ENCODE measurements around the gene KCTD11.

KCTD11 gene

DNA sequence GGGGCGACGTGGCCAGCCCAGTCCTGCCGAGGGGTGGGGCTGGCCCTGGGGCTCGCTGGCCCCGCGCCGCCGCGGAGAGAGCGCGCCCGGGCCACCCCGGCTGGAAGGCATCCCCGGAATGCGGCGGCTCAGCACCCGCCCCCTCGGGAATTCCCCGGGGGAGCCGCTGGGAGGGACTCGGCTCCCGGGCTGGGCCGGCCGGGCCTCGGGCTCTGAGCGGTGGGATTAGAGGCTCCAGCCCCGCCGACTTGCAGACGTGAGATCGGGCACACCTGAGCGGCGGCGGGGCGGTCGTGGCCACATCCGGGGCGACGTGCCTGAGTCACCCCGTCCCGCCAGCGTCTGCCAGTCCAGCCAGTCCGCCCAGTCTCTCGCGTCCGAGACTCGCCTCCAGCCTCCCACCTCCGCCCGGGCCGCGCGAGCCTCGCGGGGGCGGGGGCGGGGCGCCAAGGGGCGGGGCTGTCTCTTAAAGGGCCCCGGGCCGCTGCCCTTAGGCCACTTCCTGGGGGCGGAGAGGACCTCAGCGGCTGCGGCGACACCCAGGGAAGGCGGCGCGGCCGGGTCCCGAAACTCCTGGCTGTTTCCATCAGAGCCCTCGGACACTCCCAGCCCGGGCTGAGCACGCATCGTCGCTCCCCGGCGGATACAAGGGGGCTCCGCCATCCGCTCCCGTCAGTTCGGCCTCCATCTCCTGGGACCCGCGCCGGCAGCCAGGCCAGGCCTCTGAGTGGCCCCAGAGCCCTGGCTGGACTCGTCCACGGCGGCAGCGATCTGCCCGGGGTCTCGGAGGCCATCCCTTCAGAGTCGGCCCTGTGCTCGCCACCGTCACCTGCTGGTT is at the start of gene KCTD11:
KCTD11 (plus strand) TSS at position 498 of the 838 bp plus-strand sequence.
- Mint-ChIP-seq H3K36me3 (ENCODE audit: low read depth) (peaks cover 12% of the 10 kb centered on the region), H3K4me3 (peak within 1 kb of the TSS; percentile 82), H3K9me3 (no peaks in the 10 kb centered on the region), H3K4me1 (peaks cover 43% of the 10 kb centered on the region), H3K27ac (peak within 1 kb of the TSS; percentile 78), H3K27me3 (no peaks in the 10 kb centered on the region)
- DNase-seq: peak; percentile 87
- peak; percentile 55 for ATAC-seq

GRCh38 chr17:7304179-7304578 is 47.8 kb upstream of the KCTD11 start:
- ATAC-seq: no peak
- Mint-ChIP-seq H3K4me1 (peaks cover 23% of the 10 kb centered on the region), H3K9me3 (no peaks in the 10 kb centered on the region), H3K27me3 (peaks cover 7% of the 10 kb centered on the region), H3K36me3 (ENCODE audit: low read depth) (peaks cover 14% of the 10 kb centered on the region), H3K4me3 (no peak overlapping the region), H3K27ac (no peak overlapping the region)
- DNase-seq: no peak

- H3K9me3 Mint-ChIP-seq: no peaks in the 10 kb centered on the region
- peaks cover 5% of the 10 kb centered on the region for H3K27me3 Mint-ChIP-seq
- H3K36me3 Mint-ChIP-seq (ENCODE audit: low read depth): peaks cover 41% of the 10 kb centered on the region
- peaks cover 50% of the 10 kb centered on the region for H3K4me1 Mint-ChIP-seq
- H3K27ac Mint-ChIP-seq: peak within 1 kb of the TSS; percentile 99
- ATAC-seq: peak; percentile 78
- H3K4me3 Mint-ChIP-seq: peak within 1 kb of the TSS; percentile 98
- peak; percentile 100 for DNase-seq
Measured at GRCh38 chr17:7306911-7307685, 44.9 kb upstream of the KCTD11 start, which contains the start of gene EIF5A. Gene EIF5A, plus strand, starts transcription at chr17:7307628. Its CDS starts 2,008 bp downstream, at chr17:7309636.

DNA sequence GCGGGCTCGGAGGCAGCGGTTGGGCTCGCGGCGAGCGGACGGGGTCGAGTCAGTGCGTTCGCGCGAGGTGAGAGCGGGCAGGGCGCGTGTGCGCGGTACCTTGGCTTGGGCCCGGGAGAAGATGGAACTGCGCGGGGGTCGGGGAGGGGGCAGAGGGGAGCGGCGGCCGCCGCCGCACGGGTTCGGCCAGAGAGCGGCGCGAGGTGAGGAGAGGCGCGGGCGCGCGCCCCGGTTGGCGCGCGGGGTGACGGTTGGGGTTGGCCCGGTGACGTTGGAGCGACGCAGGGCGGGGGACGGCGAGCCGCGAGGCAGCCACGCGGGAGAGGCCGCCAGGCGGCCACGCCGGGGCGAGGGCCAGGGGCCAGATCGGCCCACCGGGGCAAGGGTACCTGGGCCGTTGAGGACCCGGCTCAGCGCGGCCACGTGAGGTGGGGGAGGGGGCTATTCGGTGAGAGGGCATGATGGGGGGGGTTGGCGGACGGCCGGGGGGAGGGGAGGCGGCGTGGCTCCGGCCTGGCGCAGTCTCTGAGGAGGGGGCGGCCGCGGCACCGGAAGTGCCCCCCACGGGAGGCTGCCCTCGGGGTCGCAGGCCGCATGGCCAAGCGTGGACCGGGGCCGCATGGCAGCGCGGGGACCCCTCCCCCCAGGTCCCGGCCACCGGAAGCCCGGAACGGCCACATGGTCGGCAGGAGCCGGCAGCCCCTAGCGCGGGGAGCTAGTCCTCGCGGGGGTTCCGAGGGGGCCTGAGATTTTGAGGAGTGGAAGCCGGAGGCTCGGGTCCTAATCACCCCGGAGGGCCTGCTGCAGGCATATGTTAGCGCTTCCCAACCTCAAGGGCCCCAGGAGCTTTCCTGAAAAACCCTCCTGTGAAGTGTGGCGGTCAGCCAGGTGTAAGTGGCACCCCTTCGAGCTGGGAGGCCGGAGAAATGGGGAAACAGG is 44.0 kb upstream of the KCTD11 start:
- Mint-ChIP-seq H3K27me3 (peaks cover 5% of the 10 kb centered on the region), H3K27ac (peak overlapping the region; percentile 99), H3K9me3 (no peaks in the 10 kb centered on the region), H3K4me3 (peak overlapping the region; percentile 98), H3K4me1 (peaks cover 58% of the 10 kb centered on the region), H3K36me3 (ENCODE audit: low read depth) (peaks cover 49% of the 10 kb centered on the region)
- peak; percentile 60 for DNase-seq
- no peak for ATAC-seq

DNA sequence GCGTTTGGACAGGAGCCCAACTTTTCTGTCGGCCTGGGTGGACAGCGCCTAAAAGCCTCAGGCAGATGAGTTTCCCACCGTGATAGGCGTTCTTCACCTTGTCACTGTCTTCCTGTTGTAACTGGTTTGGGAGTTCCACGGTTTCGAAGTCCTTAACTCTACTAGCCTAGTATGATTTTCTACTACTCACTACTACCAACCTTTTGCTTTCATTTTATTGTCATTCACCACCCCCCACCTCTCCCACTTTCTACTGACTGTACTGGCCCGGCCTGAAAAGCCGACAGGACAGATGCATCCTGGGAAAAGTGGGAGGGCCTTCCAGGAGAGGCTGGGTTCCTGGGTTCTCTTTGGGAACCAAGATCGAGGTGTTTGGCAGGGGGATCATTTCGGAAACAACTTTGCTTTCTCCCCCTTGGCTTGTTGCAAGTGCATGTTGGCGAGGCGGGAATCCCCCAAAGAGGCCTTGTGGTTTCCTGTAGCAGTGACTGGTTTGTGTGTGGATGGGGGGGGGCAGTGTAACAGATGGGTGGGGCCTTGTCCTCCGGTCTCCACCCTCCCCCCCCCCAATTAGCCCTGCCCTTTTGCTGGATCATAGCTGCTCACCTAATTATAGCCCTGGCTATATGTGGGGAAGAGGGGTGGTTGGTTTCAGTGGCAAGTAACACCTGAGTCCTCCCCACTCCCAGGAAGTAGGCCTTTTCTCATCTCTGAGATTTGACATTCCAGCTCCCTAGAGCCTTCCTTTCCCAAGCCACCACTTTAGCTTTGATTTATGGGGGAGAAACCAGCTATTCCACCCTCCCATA is 43.1 kb upstream of the KCTD11 start:
- H3K4me1 Mint-ChIP-seq: peaks cover 66% of the 10 kb centered on the region
- DNase-seq: peak; percentile 80
- H3K4me3 Mint-ChIP-seq: peak overlapping the region; percentile 98
- peaks cover 55% of the 10 kb centered on the region for H3K36me3 Mint-ChIP-seq (ENCODE audit: low read depth)
- H3K27me3 Mint-ChIP-seq: peaks cover 5% of the 10 kb centered on the region
- no peaks in the 10 kb centered on the region for H3K9me3 Mint-ChIP-seq
- peak; percentile 30 for ATAC-seq
- H3K27ac Mint-ChIP-seq: peak overlapping the region; percentile 99

DNA sequence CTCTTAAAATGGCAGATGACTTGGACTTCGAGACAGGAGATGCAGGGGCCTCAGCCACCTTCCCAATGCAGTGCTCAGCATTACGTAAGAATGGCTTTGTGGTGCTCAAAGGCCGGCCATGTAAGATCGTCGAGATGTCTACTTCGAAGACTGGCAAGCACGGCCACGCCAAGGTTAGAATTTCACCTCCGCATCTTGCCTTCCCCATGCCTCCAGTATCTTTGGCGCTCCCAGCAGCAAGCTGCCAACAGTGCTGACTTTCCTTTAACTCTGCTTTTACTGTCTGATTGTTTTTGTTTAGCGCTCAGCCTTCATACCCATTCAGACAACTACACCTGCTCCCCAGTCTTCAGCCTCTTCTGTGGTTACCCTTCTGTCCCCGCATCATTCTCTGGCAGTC is 42.3 kb upstream of the KCTD11 start:
- Mint-ChIP-seq H3K27ac (peak overlapping the region; percentile 99), H3K4me3 (peak overlapping the region; percentile 98), H3K9me3 (no peaks in the 10 kb centered on the region), H3K27me3 (peaks cover 5% of the 10 kb centered on the region), H3K36me3 (ENCODE audit: low read depth) (peaks cover 62% of the 10 kb centered on the region), H3K4me1 (peaks cover 74% of the 10 kb centered on the region)
- DNase-seq (no peak), ATAC-seq (no peak)

DNA sequence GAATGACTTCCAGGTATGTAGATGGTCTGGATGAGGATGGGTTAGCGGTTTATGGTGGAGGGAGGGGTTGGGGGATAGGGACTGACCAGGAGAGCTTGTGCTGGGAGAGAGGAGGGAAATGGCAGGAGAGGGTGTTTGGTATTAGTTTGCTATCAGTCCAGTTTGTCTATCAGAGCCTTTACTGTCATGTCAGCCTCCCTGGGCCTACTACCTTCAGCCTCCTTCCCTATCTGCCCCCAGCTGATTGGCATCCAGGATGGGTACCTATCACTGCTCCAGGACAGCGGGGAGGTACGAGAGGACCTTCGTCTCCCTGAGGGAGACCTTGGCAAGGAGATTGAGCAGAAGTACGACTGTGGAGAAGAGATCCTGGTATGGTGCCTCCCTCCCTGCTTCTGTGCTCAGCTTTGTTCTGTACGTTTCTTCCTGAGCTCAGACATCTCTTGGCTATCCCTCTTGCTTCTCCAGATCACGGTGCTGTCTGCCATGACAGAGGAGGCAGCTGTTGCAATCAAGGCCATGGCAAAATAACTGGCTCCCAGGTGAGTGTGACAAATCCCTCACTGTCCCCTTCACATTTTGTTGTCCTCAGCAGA is 40.8 kb upstream of the KCTD11 start:
- Mint-ChIP-seq H3K36me3 (ENCODE audit: low read depth) (peaks cover 65% of the 10 kb centered on the region), H3K9me3 (no peaks in the 10 kb centered on the region), H3K4me3 (peak overlapping the region; percentile 98), H3K27me3 (peaks cover 5% of the 10 kb centered on the region), H3K4me1 (peaks cover 79% of the 10 kb centered on the region), H3K27ac (peak overlapping the region; percentile 99)
- no peak for DNase-seq
- ATAC-seq: no peak

DNA sequence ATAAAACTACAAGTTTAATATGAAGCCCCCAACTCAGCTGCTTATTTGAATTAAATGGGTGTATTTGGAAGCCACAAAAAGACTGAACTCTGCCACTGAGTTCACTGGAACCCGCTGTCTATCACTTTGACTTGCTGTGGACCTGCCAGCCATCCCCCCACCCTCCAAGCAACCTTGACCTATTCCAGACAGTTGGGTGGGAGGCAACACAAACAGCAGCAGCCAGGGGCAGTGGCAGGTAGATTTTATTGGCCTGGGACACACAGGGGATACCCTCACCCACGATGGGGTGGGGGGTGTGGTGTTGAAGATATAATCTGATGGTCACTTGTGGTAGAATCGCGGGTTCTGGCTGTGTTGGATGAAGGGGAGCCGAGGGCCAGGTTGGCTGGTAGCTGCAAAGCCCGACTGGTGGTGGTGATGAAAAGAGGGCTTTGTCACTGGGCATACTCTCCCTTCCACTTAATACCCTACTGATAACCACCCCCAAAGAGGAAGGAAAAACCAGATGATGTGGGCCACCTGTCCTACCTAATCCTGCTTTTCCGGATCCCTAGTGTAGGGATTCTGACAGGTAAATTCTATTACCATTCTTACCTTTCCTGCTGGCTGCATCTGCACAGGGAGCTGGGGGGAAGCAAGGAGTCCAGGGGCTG is 39.4 kb upstream of the KCTD11 start:
- DNase-seq: no peak
- no peaks in the 10 kb centered on the region for H3K27me3 Mint-ChIP-seq
- H3K36me3 Mint-ChIP-seq (ENCODE audit: low read depth): peaks cover 63% of the 10 kb centered on the region
- H3K4me1 Mint-ChIP-seq: peaks cover 69% of the 10 kb centered on the region
- no peaks in the 10 kb centered on the region for H3K9me3 Mint-ChIP-seq
- peak overlapping the region; percentile 90 for H3K27ac Mint-ChIP-seq
- no peak for ATAC-seq
- H3K4me3 Mint-ChIP-seq: peak overlapping the region; percentile 98

DNA sequence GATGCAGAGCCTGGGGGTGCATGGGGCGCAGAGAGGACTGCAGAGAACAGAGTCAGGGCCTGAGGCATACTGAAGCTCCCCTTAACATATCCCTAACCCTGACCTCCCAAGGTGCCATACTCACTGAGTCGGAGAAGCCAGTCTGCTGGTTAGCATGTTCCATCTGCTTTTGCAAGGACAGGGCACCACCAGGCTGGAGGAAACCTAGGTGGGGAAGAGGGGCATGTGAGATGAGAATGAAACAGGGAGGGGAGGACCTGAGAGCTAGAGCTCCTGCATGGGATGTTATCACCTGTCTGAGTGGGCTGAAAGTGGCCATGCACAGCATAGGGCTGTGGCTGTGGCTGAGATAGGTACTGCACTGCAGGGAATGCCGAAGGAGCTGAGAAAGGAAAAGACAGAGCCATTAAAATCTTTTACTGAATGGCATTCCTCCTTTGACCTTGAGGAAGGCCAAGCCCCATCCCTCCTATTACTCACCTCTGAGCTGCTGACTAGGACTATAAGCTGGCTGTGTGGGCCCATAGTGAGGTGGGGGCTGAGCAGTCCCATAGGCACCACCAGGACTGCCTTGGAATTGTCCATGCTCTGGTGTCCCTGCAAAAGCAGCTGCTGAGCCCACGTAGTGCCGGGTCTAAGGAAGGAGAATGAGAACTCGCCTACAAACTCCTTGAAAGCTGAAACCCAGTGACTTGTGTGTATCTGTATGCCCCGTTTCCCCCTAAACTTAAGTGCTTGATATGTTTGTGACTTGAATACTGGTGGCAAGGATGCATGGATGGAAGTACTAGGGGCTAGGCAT is 38.7 kb upstream of the KCTD11 start:
- Mint-ChIP-seq H3K9me3 (no peaks in the 10 kb centered on the region), H3K4me3 (peak overlapping the region; percentile 98), H3K27ac (peak overlapping the region; percentile 90), H3K4me1 (peaks cover 69% of the 10 kb centered on the region), H3K27me3 (no peaks in the 10 kb centered on the region), H3K36me3 (ENCODE audit: low read depth) (peaks cover 66% of the 10 kb centered on the region)
- peak; percentile 15 for ATAC-seq
- DNase-seq: no peak

- Mint-ChIP-seq H3K4me3 (peak overlapping the region; percentile 98), H3K9me3 (no peaks in the 10 kb centered on the region), H3K27ac (peak overlapping the region; percentile 90), H3K27me3 (no peaks in the 10 kb centered on the region), H3K4me1 (peaks cover 61% of the 10 kb centered on the region), H3K36me3 (ENCODE audit: low read depth) (peaks cover 58% of the 10 kb centered on the region)
- no peak for DNase-seq
- peak; percentile 6 for ATAC-seq
Measured at GRCh38 chr17:7313890-7314718, 37.9 kb upstream of the KCTD11 start.

DNA sequence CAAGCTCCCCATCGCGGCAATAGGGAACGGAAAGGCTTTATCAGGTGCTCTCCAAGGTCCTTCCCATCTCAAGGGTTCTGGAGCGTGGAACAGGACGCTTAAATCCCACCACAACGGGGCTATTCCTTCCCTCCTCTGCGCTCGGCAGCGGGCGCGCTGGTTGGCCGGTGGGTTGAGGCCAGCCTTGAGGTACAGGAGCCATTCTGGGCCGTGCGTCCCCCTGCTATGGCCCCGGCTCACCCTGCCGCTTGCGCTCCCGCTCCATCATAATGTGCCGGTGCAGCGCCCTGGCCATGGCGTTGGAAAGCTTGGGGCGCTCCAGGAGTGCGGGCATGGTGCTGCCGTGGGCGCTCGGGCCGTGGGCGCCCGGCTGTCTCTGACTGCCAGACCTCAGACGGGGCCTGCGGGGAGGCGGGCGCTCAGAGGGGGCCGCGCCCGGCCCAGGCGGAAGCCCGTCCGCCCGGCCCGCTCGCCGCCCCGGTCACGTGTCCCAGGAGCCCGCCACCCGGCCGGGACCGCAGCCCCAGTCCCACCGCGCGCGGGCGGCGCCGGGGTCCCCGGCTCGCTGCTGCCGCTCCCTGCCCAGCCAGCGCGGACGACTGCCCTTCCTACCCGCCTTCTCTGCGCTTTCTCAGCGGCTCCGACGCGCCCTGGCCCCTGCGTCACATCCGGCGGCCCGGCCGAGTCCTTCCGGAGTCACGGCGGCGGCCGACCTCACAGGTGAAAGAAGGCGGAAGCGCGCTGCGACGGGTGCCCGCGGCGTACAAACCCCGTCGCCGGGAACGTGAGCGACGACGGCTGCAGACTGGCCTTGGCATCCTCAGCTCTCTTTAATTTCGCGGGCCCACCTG is 37.0 kb upstream of the KCTD11 start, which contains the start of gene GPS2:
GPS2 (minus strand) TSS at position 642 of the 851 bp plus-strand sequence; CDS start at position 334, 308 bp downstream.
- DNase-seq: peak; percentile 96
- H3K4me1 Mint-ChIP-seq: peaks cover 53% of the 10 kb centered on the region
- H3K27ac Mint-ChIP-seq: peak within 1 kb of the TSS; percentile 90
- H3K36me3 Mint-ChIP-seq (ENCODE audit: low read depth): peaks cover 50% of the 10 kb centered on the region
- H3K9me3 Mint-ChIP-seq: no peaks in the 10 kb centered on the region
- H3K4me3 Mint-ChIP-seq: peak within 1 kb of the TSS; percentile 98
- H3K27me3 Mint-ChIP-seq: no peaks in the 10 kb centered on the region
- ATAC-seq: peak; percentile 78

Data from activated naive CD8-positive, alpha-beta T cell treated with anti-CD3 and anti-CD28 coated beads, Interleukin-2, amount 50 U/mL, for 24 hours (primary cell).